Stimulated activated CD8-positive, alpha-beta memory T cell treated with anti-CD3 and anti-CD28 coated beads, Interleukin-12 subunit alpha, Interleukin-12 subunit beta, amount 100 ng/mL, for 1 hour (primary cell): ENCODE measurements around the gene LDLRAD3.

Source experiments
- DNase-seq: peaks from one replicate; pipeline ENCODE4 v3.0.0-alpha.2; 2020; ENCODE audit warnings: low read depth

LDLRAD3 gene

DNA sequence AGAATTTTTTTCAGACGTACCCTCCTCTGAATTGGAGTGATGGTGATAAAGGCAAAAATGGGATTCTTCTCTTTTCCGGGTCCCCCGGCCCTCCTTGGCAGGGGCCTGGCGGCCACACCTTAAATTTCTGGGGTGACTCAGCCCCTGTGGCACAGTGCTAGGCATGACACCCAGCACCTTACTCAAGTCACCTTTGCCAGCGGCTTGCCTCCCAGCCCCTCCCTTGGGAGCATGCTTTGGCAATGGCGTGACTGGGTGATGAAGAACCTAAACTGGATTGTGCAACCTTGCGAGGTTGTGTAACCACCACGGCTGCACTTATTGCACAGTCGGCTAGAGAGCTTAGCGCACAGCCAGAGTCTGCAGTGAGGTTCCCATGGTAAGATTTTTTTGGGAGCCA, 16.2 kb upstream of the LDLRAD3 start:
- no peak for DNase-seq

DNA sequence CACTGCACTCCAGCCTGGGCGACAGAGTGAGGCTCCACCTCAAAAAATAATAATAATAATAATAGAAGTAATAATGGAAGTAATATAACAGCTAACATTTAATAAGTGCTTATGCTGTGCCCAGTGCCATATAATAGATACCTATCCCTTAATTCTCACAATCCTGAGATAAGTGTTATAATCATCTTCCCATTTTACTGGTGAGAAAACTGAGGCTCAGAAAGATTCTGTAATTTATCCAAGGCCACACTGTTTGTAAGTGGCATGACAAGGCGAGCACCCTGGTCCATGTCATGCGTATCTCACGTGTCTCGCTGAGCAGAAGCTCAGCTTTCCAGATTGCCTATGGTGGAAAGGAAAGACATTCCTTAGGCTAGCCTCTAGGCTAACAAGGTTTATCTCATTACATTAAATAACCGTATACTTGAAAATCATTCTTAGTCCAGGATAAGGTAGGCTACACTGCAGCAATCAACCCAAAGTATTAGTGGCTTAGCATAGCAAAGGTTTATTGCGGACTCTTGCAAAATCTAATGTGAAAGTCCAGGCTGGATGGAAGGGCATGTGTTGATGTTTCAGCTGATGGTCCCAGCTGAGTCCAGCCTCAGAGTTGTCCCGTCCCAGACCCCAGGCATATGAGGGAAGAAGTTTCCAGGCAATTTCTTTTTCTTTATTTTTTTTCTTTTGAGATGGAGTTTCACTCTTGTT, 15.0 kb upstream of the LDLRAD3 start:
- DNase-seq, result no peak

DNA sequence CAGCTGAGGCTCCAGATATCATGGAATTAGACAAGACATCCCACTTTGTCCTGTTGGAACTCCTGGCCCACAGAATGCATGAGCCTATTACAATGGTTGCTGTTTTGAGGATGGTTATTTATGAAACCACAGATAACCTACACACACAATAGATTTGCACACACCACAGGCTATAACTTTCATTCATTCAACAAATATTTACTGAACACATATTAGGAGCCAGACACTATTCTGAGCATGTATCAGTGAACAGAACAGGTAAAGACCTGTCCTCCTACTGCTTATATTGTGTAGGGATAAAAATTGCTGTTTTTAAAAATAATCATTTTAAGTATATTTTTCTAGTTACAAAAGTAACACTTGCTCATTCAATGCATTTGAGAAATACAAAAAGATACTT, 13.4 kb upstream of the LDLRAD3 start:
- no peak for DNase-seq

- no peak for DNase-seq
These were observed 11.7 kb upstream of the LDLRAD3 start for GRCh38 chr11:35932121-35932520.

- no peak for DNase-seq
These were observed 11.1 kb upstream of the LDLRAD3 start for GRCh38 chr11:35932681-35933319.

DNA sequence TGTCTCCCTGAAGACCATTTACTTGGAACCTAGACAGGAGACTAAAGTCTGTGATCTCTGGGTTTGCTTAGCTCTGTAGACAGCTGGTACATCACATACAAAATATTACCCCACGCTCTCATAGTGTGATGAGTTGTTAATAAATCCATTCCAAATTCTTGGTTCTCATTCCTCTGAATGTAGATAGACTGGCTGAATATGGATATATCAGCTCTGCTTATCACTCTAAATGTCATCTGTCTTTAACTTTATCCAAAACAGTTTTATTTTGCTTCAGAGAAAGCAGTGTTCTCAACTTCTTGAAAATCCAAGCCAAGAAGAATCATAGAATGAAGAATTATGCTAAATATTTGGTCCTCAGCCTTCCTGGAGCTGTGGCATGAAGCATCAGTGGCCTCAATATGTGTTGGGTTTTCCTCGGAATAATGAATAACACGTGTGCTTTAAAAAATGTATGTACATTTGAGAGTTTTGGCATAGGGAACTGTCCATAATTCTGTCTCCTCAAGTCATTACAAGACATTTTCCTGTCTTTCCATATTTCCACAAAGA, 10.5 kb upstream of the LDLRAD3 start:
- DNase-seq, result no peak

GRCh38 chr11:35934271-35934670, 9.6 kb upstream of the LDLRAD3 start:
- no peak for DNase-seq

- no peak for DNase-seq
These were observed 8.9 kb upstream of the LDLRAD3 start for GRCh38 chr11:35934981-35935380.

- no peak for DNase-seq
These were observed 8.5 kb upstream of the LDLRAD3 start for GRCh38 chr11:35935390-35935789.

DNA sequence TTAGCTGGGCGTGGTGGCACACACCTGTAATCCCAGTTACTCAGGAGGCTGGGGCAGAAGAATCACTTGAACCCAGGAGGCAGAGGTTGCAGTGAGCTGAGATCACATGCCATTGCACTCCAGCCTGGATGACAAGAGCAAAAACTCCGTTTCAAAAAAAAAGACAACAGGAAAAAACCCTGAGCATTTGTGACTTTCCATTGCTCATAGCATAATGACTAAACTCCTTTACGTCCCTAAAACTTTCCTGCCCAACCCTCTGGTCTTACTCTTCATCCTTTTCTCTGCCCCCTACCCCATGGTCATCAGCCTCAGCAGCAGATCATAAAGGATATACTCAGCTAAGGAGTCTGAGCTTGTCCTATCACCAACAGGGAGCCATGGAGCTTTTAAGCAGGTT, 6.8 kb upstream of the LDLRAD3 start:
- no peak for DNase-seq

GRCh38 chr11:35937700-35938099, 6.2 kb upstream of the LDLRAD3 start:
- no peak for DNase-seq

- DNase-seq, result no peak
These were observed 5.6 kb upstream of the LDLRAD3 start for GRCh38 chr11:35938231-35938630.

- no peak for DNase-seq
These were observed 553 bp upstream of the LDLRAD3 start for GRCh38 chr11:35943309-35943708.

GRCh38 chr11:35944503-35945136, 758 bp downstream of the LDLRAD3 start:
- DNase-seq, result no peak

DNA sequence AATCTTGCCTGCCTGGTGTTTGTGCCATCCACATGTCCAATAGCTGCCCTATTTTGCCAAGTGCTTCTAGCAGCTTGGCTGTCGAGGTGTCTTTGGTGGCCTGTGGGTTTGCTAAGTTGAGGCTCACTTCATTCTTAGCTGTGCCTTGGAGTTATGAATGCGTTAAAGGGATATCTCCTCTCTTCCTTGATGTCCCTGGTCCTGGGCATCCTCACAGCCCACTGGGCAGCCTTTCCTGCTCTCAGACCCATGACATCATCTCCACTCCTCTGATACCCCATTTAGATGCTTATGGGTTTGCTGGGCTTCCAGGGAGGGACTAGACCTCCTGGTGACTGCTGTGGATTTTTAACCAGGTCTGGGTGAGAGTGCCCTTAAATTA, 1.3 kb downstream of the LDLRAD3 start:
- DNase-seq, result no peak

- DNase-seq, result no peak
These were observed 2.9 kb downstream of the LDLRAD3 start for GRCh38 chr11:35946766-35947165.

GRCh38 chr11:35947437-35947836, 3.6 kb downstream of the LDLRAD3 start:
- no peak for DNase-seq

DNA sequence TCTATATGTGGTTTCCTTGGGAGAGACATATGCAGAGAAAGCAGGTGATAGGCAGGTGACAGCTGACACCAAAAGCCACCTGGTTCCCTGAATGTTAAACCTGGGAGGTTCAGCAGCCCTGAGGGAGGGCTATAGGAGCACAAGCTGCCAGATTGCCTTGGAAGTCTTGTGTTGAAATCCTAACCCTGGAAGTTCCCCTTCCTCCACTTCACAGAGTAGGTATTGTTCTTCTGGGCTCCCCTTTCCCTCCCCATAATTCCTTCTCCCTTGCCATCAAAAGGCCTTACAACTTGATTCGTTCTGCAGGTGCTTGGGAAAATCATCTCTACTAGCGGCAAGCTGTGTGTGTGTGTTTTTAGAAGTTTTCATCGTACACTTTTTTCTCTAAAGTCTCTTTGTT, 5.4 kb downstream of the LDLRAD3 start:
- no peak for DNase-seq

GRCh38 chr11:35950082-35950481, 6.2 kb downstream of the LDLRAD3 start:
- DNase-seq, result no peak

DNA sequence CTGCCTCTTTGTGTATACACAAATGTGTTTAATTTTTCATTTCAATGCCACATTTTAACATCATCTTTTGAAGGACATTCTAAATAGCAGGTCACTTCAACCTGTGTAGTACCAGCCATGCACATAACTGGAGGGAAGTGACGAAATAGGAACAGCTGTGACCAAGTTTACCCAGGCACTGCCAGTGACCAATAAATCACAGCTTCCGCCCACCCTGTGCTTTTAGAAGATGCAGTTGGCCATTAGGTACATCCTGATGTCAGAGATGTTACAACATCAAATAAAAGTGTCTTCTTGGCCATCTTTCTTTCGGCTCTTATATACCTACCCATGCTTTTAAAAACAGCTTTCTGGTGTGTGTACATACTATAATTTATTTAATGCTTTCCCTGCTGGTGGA, 7.8 kb downstream of the LDLRAD3 start:
- no peak for DNase-seq

GRCh38 chr11:35953081-35953760, 9.4 kb downstream of the LDLRAD3 start:
- no peak for DNase-seq

- no peak for DNase-seq
These were observed 10.3 kb downstream of the LDLRAD3 start for GRCh38 chr11:35954205-35954604.

DNA sequence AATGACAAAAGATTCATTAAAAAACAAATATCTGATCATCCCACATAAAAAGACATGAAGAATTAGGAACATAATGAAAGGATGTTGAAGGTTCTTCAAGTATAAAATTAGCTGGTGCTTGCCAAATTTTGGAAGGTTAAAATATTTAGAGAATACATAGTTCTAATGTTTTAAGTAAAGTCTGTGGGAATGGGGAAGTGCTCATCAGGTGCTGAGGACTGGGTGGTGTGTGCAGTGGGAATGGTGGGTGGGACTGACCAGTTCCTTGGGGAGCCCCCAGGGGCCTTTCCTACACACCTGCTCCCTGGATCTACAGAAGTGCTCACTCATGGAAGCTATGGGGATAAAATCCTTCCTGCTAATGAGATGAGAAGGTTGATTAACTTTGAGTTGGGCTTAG, 11.8 kb downstream of the LDLRAD3 start:
- no peak for DNase-seq
